Naive B cell (primary cell): Measurements from ENCODE around the gene SERPINB12. TPM values are rescaled to one million over a fixed set of nuclear protein-coding genes. Genes with fewer than 3 reads are reported as not detected.
A peak's percentile ranks its signal among the peaks of the same experiment; 100 is the strongest.

ENCODE experiments used
- ATAC-seq, 2 donors: fragments of 150-1000 bp; cut with Tn5 transposase; 2 replicates each; pipeline ENCODE4 v1.10.0; 2021; ENCODE audit warnings: low read depth in 2 of 2, mild to moderate bottlenecking in 2 of 2, moderate library complexity in 2 of 2
- DNase-seq: peaks from one replicate; pipeline ENCODE4 v3.0.0; 2022
- H3K27ac Mint-ChIP-seq, 6 donors: one replicate each; pipeline ENCODE4 v1.8.0; 2020 to 2022; ENCODE audit warnings: mild to moderate bottlenecking in 6 of 6, mixed read lengths in 6 of 6, moderate library complexity in 5 of 6, inconsistent platforms in 2 of 6
- H3K27me3 Mint-ChIP-seq, 3 donors: one replicate each; pipeline ENCODE4 v1.8.0; 2021 to 2022; ENCODE audit warnings: mixed read lengths in 3 of 3, mild to moderate bottlenecking in 1 of 3
- H3K36me3 Mint-ChIP-seq, 2 donors: one replicate each; pipeline ENCODE4 v1.8.0; 2020 to 2022; ENCODE audit warnings: mixed read lengths in 2 of 2, inconsistent platforms in 1 of 2, mild to moderate bottlenecking in 1 of 2
- H3K4me1 Mint-ChIP-seq, 3 donors: one replicate each; pipeline ENCODE4 v1.8.0; 2020 to 2022; ENCODE audit warnings: mixed read lengths in 3 of 3, inconsistent platforms in 1 of 3, mild to moderate bottlenecking in 1 of 3, moderate library complexity in 1 of 3
- H3K4me3 Mint-ChIP-seq, 8 donors: one replicate each; pipeline ENCODE4 v1.8.0; 2020 to 2022; ENCODE audit warnings: mild to moderate bottlenecking in 8 of 8, mixed read lengths in 8 of 8, moderate library complexity in 8 of 8, inconsistent platforms in 2 of 8
- H3K9me3 Mint-ChIP-seq, 7 donors: one replicate each; pipeline ENCODE4 v1.8.0; 2020 to 2022; ENCODE audit warnings: mixed read lengths in 7 of 7, mild to moderate bottlenecking in 5 of 7, inconsistent platforms in 2 of 7, moderate library complexity in 1 of 7
- polyA plus RNA-seq, 6 donors: library from polyadenylated mRNA; unstranded; fragments of 300-500 nt; fragmentation: Illumina TruSeq; gene quantifications; one replicate each; pipeline ENCODE4 v1.2.3, GENCODE V29; 2021; ENCODE audit warnings: low read depth in 6 of 6

The SERPINB12 gene
- polyA plus RNA-seq, 6 donors from 2014 or later = not detected

DNA sequence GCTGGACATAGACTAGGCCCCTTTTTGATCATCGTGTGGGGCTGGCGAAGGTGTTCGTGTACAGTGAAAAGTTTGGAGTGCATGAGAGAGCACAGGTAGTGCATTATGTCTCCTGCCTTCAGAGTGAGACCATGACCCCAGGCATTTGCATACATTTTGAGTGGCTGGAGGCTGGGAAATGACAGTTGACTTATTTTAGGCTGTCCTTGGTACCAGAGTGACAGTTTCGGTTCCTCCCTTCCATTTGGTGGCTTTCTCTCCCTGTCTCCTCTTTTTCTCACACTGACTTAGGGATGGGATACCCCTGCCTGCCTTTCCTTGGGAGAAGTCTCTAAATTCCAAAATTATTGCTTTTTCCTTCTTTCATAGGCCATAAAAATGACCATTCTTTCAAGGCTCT is 20.1 kb downstream of the SERPINB12 start:
- H3K9me3 Mint-ChIP-seq = no peaks in the 10 kb centered on the region
- ATAC-seq = no peak
- H3K4me3 Mint-ChIP-seq = no peak overlapping the region
- H3K4me1 Mint-ChIP-seq = no peaks in the 10 kb centered on the region
- peaks cover 8 to 17% (median 11%) of the 10 kb centered on the region in 3 donors for H3K27me3 Mint-ChIP-seq
- peak overlapping the region in 1 of 6 donors; percentile 69 for H3K27ac Mint-ChIP-seq
- no peak for DNase-seq
- no peaks in the 10 kb centered on the region for H3K36me3 Mint-ChIP-seq

- no peaks in the 10 kb centered on the region for H3K4me1 Mint-ChIP-seq
- H3K27me3 Mint-ChIP-seq = peaks cover 11 to 13% (median 12%) of the 10 kb centered on the region in 3 donors
- ATAC-seq = no peak
- DNase-seq = no peak
- H3K9me3 Mint-ChIP-seq = peaks cover 0 to 1% (median 0%) of the 10 kb centered on the region in 7 donors
- H3K27ac Mint-ChIP-seq = no peak overlapping the region
- H3K36me3 Mint-ChIP-seq = no peaks in the 10 kb centered on the region
- no peak overlapping the region for H3K4me3 Mint-ChIP-seq
Observed at GRCh38 chr18:63564021-63564420, 21.9 kb downstream of the SERPINB12 start.

DNA sequence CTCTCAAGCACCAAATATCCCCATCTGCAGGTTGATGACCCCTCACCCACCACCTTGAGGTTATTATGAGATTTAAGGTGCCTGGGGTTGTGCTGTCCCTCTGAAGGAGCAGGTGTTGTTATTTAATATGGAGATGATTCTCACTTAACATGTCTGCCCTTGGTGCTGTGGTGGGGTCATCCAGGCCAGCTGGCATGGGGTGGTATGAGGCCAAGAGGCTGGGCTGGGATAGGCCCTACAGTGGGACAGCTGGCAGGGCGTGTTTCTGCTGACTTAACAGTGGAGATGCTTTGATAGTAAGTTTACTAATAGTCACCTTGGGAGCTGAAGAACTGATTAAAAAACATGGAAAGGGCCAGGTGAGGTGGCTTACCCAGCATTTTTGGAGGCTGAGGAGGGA is 22.4 kb downstream of the SERPINB12 start:
- H3K4me3 Mint-ChIP-seq = no peak overlapping the region
- DNase-seq (no peak), ATAC-seq (no peak)
- peaks cover 7% of the 10 kb centered on the region in 3 donors for H3K27me3 Mint-ChIP-seq
- peak overlapping the region in 1 of 6 donors; percentile 69 for H3K27ac Mint-ChIP-seq
- H3K36me3 Mint-ChIP-seq = no peaks in the 10 kb centered on the region
- peaks cover 0 to 1% (median 0%) of the 10 kb centered on the region in 7 donors for H3K9me3 Mint-ChIP-seq
- no peaks in the 10 kb centered on the region for H3K4me1 Mint-ChIP-seq

DNA sequence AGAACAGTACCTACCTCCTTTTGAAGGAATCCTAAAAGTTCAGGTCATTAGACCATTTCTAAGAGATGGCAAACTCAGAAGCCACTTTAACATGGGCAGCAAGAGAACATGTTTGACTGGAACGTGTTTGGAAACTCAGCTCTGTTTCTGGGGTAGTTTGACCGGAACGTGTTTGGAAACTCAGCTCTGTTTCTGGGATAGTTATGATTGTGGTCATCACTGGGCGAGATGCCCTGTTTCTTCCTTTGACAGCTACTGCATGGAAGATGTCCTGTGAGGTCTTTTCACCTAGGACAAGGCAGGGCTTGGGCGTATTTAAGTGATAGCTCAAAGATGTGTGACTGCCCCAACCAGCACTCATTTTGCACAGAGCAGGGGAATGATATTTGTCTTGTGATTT is 25.1 kb downstream of the SERPINB12 start:
- no peak overlapping the region for H3K4me3 Mint-ChIP-seq
- H3K27ac Mint-ChIP-seq = no peak overlapping the region
- no peaks in the 10 kb centered on the region for H3K36me3 Mint-ChIP-seq
- peaks cover 9 to 19% (median 12%) of the 10 kb centered on the region in 3 donors for H3K27me3 Mint-ChIP-seq
- H3K4me1 Mint-ChIP-seq = no peaks in the 10 kb centered on the region
- peaks cover 0 to 1% (median 0%) of the 10 kb centered on the region in 7 donors for H3K9me3 Mint-ChIP-seq
- no peak for DNase-seq
- no peak for ATAC-seq

GRCh38 chr18:63567825-63568224 is 25.7 kb downstream of the SERPINB12 start:
- DNase-seq (no peak), ATAC-seq (no peak)
- no peaks in the 10 kb centered on the region for H3K4me1 Mint-ChIP-seq
- no peak overlapping the region for H3K27ac Mint-ChIP-seq
- no peaks in the 10 kb centered on the region for H3K36me3 Mint-ChIP-seq
- H3K9me3 Mint-ChIP-seq = peaks cover 0 to 1% (median 0%) of the 10 kb centered on the region in 7 donors
- H3K4me3 Mint-ChIP-seq = no peak overlapping the region
- peaks cover 9 to 19% (median 13%) of the 10 kb centered on the region in 3 donors for H3K27me3 Mint-ChIP-seq

GRCh38 chr18:63570721-63571120 is 28.6 kb downstream of the SERPINB12 start:
- H3K4me1 Mint-ChIP-seq = no peaks in the 10 kb centered on the region
- DNase-seq = no peak
- no peaks in the 10 kb centered on the region for H3K36me3 Mint-ChIP-seq
- ATAC-seq = no peak
- H3K27me3 Mint-ChIP-seq = peaks cover 15 to 19% (median 18%) of the 10 kb centered on the region in 3 donors
- no peak overlapping the region for H3K4me3 Mint-ChIP-seq
- H3K9me3 Mint-ChIP-seq = peaks cover 0 to 1% (median 0%) of the 10 kb centered on the region in 7 donors
- H3K27ac Mint-ChIP-seq = no peak overlapping the region

- Mint-ChIP-seq H3K9me3 (no peaks in the 10 kb centered on the region), H3K27me3 (peaks cover 2 to 14% (median 10%) of the 10 kb centered on the region in 3 donors), H3K27ac (no peak overlapping the region), H3K36me3 (no peaks in the 10 kb centered on the region), H3K4me3 (no peak overlapping the region), H3K4me1 (no peaks in the 10 kb centered on the region)
- ATAC-seq (no peak), DNase-seq (no peak)
Observed at GRCh38 chr18:63575681-63576080, 33.5 kb downstream of the SERPINB12 start.

DNA sequence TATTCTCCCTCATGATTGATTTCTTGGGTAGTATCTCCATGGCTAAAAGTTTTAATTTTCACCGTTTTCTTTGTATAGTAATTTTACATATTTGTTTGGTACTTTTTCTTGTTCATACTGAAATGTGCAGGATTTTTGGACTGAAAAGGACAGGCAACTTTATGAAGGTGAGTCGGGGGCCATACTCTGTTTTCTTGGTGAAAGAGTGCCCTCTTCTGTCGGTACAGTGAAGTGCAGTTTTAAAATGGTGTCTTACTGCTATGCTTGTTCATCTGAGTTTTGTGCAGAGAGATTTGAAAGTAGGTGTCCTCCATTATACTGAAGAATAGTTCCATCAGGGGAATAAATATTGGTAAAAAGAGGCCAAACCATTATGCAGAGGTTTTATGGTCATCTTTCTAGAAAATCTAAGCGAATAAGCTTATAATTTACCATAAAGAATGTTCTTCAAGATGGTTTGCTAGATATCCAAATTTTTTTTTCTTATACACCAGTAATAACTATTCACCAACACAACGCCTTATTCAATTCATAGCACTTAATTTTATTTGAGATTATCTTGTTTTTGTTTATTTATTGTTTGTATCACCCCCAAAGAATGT is 36.3 kb downstream of the SERPINB12 start:
- DNase-seq (no peak), ATAC-seq (no peak)
- Mint-ChIP-seq H3K4me1 (no peaks in the 10 kb centered on the region), H3K27ac (no peak overlapping the region), H3K27me3 (peaks cover 10 to 19% (median 12%) of the 10 kb centered on the region in 3 donors), H3K9me3 (no peaks in the 10 kb centered on the region), H3K4me3 (no peak overlapping the region), H3K36me3 (no peaks in the 10 kb centered on the region)

DNA sequence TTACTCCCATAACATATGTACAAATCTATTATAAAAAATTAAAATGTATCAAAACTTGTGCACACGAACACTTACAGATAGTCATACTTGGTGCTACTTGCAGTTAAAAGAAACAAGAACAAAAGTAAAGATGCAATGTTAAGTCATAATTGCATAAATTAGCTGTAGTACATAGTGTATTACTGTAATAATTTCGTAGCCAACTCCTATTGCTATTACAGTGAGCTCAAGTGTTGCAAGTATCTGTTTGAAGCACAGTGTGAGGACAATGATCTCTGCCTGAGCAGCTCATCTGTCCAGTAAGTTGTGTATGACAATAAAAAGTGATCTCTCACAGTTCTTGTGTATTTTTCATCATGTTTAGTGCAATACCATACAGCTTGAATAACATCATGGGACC is 37.4 kb downstream of the SERPINB12 start:
- H3K4me3 Mint-ChIP-seq = no peak overlapping the region

GRCh38 chr18:63585988-63586387 is 43.8 kb downstream of the SERPINB12 start:
- Mint-ChIP-seq H3K4me3 (no peak overlapping the region), H3K4me1 (no peaks in the 10 kb centered on the region), H3K27me3 (peaks cover 12 to 24% (median 16%) of the 10 kb centered on the region in 3 donors), H3K9me3 (peaks cover 0 to 5% (median 0%) of the 10 kb centered on the region in 7 donors), H3K36me3 (no peaks in the 10 kb centered on the region), H3K27ac (no peak overlapping the region)
- DNase-seq (no peak), ATAC-seq (no peak)

More for the DNA sequence above, 37.4 kb downstream of the SERPINB12 start:
- Mint-ChIP-seq H3K27me3 (peaks cover 10 to 23% (median 16%) of the 10 kb centered on the region in 3 donors), H3K36me3 (no peaks in the 10 kb centered on the region), H3K27ac (no peak overlapping the region), H3K4me1 (no peaks in the 10 kb centered on the region), H3K9me3 (no peaks in the 10 kb centered on the region)
- DNase-seq = no peak
- ATAC-seq = no peak

DNA sequence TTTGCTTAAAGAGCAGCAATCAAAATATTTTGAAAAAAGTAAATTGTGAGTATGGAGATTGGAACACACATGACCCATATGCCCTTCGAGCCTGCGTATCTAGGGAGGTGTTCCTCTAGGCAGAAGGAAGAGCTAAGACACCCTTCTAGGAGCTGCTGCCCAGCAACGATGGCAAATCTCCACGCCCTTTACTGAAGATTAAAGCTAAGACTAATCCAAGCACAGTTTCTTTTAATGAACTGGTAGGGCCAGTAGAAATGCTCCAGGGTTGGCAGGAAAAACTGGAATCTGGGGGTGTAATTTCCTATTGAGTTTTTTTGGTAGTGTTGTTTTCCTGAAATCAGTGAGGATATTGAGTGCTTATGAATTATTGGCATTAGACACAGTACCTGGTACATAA is 44.3 kb downstream of the SERPINB12 start:
- no peaks in the 10 kb centered on the region for H3K4me1 Mint-ChIP-seq
- DNase-seq = no peak
- H3K9me3 Mint-ChIP-seq = peaks cover 0 to 5% (median 1%) of the 10 kb centered on the region in 7 donors
- H3K27ac Mint-ChIP-seq = no peak overlapping the region
- ATAC-seq = no peak
- H3K36me3 Mint-ChIP-seq = no peaks in the 10 kb centered on the region
- no peak overlapping the region for H3K4me3 Mint-ChIP-seq
- peaks cover 8 to 24% (median 11%) of the 10 kb centered on the region in 3 donors for H3K27me3 Mint-ChIP-seq

- Mint-ChIP-seq H3K9me3 (peaks cover 0 to 5% (median 1%) of the 10 kb centered on the region in 7 donors), H3K4me3 (no peak within 1 kb of the TSS), H3K27ac (no peak within 1 kb of the TSS), H3K36me3 (no peaks in the 10 kb centered on the region), H3K4me1 (no peaks in the 10 kb centered on the region), H3K27me3 (peaks cover 7 to 25% (median 8%) of the 10 kb centered on the region in 3 donors)
- no peak for ATAC-seq
- DNase-seq = no peak
Observed at GRCh38 chr18:63586966-63587365, 44.8 kb downstream of the SERPINB12 start, which contains the start of gene SERPINB13. TSS of gene SERPINB13 (plus strand) at chr18:63587343. CDS start at chr18:63588668, 1,325 bp downstream.

DNA sequence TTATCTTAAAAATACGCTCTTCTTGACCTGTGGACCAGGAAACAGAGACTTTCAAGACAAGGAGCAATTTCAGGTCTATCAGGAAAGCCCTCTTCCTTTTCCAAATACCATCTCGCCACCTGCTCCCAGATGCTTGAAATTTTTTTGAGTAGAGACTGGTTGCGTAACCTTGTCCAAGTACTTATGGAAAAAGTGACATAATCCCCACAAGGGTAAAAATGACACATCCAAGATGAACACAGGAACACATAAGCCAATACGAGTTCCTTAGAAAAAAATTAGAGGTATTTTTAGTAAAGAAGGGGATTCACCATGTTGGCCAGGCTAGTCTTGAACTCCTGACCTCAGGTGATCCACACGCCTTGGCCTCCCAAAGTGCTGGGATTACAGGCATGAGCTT is 46.7 kb downstream of the SERPINB12 start:
- ATAC-seq (no peak), DNase-seq (no peak)
- H3K27ac Mint-ChIP-seq = no peak overlapping the region
- H3K4me1 Mint-ChIP-seq = no peaks in the 10 kb centered on the region
- no peaks in the 10 kb centered on the region for H3K36me3 Mint-ChIP-seq
- H3K27me3 Mint-ChIP-seq = peaks cover 7 to 30% (median 8%) of the 10 kb centered on the region in 3 donors
- H3K9me3 Mint-ChIP-seq = peaks cover 0 to 5% (median 1%) of the 10 kb centered on the region in 7 donors
- H3K4me3 Mint-ChIP-seq = no peak overlapping the region

GRCh38 chr18:63590373-63590772 is 48.2 kb downstream of the SERPINB12 start:
- Mint-ChIP-seq H3K4me3 (no peak overlapping the region), H3K36me3 (no peaks in the 10 kb centered on the region), H3K9me3 (peaks cover 0 to 5% (median 1%) of the 10 kb centered on the region in 7 donors), H3K27me3 (peaks cover 0 to 22% (median 6%) of the 10 kb centered on the region in 3 donors), H3K27ac (no peak overlapping the region), H3K4me1 (no peaks in the 10 kb centered on the region)
- ATAC-seq (no peak), DNase-seq (no peak)
